GM23248 (cell line): ENCODE measurements around the gene GOLGA1. TPM values are rescaled to one million over a fixed set of nuclear protein-coding genes. Genes with fewer than 3 reads are reported as not detected.
A peak's percentile ranks its signal among the peaks of the same experiment; 100 is the strongest.

Experiments used
- DNase-seq: peaks from one replicate; pipeline ENCODE4 v3.0.0-alpha.2; 2015
- H2AFZ ChIP-seq: fragments of 200-600 bp; sonication (generic); 2 replicates; pipeline ENCODE4 v1.6.1; 2016; ENCODE audit warnings: antibody characterized with exemption
- H3F3A ChIP-seq: fragments of 200-600 bp; sonication (generic); 2 replicates; pipeline ENCODE4 v1.6.1; 2016; ENCODE audit warnings: mild to moderate bottlenecking, antibody characterized with exemption, mixed run types; ENCODE audit not compliant: insufficient read depth
- H3K27ac ChIP-seq: fragments of 200-600 bp; sonication (generic); 2 replicates; pipeline ENCODE4 v1.5.1; 2016; ENCODE audit warnings: mild to moderate bottlenecking
- H3K27me3 ChIP-seq: fragments of 200-600 bp; sonication (generic); replicated peaks from 2 replicates; pipeline ENCODE4 v1.6.1; 2016; ENCODE audit warnings: mild to moderate bottlenecking; ENCODE audit not compliant: insufficient read depth
- H3K36me3 ChIP-seq: fragments of 200-600 bp; sonication (generic); 2 replicates; pipeline ENCODE4 v1.6.1; 2016; ENCODE audit warnings: low read depth, mild to moderate bottlenecking
- H3K4me1 ChIP-seq: fragments of 200-600 bp; sonication (generic); 2 replicates; pipeline ENCODE4 v1.6.1; 2016; ENCODE audit warnings: mild to moderate bottlenecking; ENCODE audit not compliant: insufficient read depth
- H3K4me2 ChIP-seq: fragments of 200-600 bp; sonication (generic); one replicate; pipeline ENCODE4 v1.6.1; 2016; ENCODE audit warnings: mild to moderate bottlenecking; ENCODE audit not compliant: unreplicated experiment
- H3K4me3 ChIP-seq: fragments of 200-600 bp; sonication (generic); 2 replicates; pipeline ENCODE4 v1.5.1; 2016; ENCODE audit warnings: mild to moderate bottlenecking
- H3K79me2 ChIP-seq: fragments of 200-600 bp; sonication (generic); 2 replicates; pipeline ENCODE4 v1.6.1; 2016; ENCODE audit warnings: mild to moderate bottlenecking; ENCODE audit not compliant: insufficient read depth
- H3K9ac ChIP-seq: fragments of 200-600 bp; sonication (generic); 2 replicates; pipeline ENCODE4 v1.6.1; 2016; ENCODE audit warnings: mild to moderate bottlenecking
- H3K9me2 ChIP-seq: fragments of 200-600 bp; sonication (generic); 2 replicates; pipeline ENCODE4 v1.6.1; 2016; ENCODE audit warnings: mixed run types, mild to moderate bottlenecking, moderate library complexity; ENCODE audit not compliant: insufficient read depth
- H3K9me3 ChIP-seq: fragments of 200-600 bp; sonication (generic); one replicate; pipeline ENCODE4 v1.6.1; 2017; ENCODE audit warnings: low read depth
- H4K20me1 ChIP-seq: fragments of 200-600 bp; sonication (generic); 2 replicates; pipeline ENCODE4 v1.6.0; 2016; ENCODE audit not compliant: insufficient read depth
- EZH2 ChIP-seq: fragments of 200-600 bp; sonication (generic); IDR thresholded peaks from 2 replicates; pipeline ENCODE4 v1.6.1; 2018; ENCODE audit warnings: antibody characterized with exemption, mild to moderate bottlenecking; ENCODE audit not compliant: insufficient read depth, poor library complexity, severe bottlenecking
- EZH2phosphoT487 ChIP-seq: fragments of 200-600 bp; sonication (generic); IDR thresholded peaks from 2 replicates; pipeline ENCODE4 v1.6.1; 2018; ENCODE audit warnings: antibody characterized with exemption, moderate library complexity, mild to moderate bottlenecking, low read depth; ENCODE audit not compliant: insufficient read depth
- WGBS, 2 experiments: methylation state at CpG; one replicate each; pipeline ENCODE4 v1.1.6; 2015 to 2017; ENCODE audit warnings: low lambda C conversion rate in 2 of 2, low coverage in 1 of 2; ENCODE audit errors: missing lambda C conversion rate in 2 of 2; 5-methylcytosine and 5-hydroxymethylcytosine counted together
- in situ Hi-C: fragments of 300-500 bp; cut with MboI; formaldehyde crosslinking; loops from 2 replicates; pipeline ENCODE4 v1.15.0; 2020
- polyA plus RNA-seq: library from polyadenylated mRNA; unstranded; fragments of >200 nt; fragmentation: Nextera tagmentation; extraction: Ambion mirVana; gene quantifications from 2 replicates; pipeline ENCODE4 v1.2.1, GENCODE V29; 2016
- total RNA-seq: library from RNA; depleted of rRNA; stranded (reverse); fragments of >200 nt; shearing (Covaris generic); gene quantifications from 2 replicates; pipeline ENCODE4 v1.2.3, GENCODE V29; 2014

Gene GOLGA1
- total and polyA plus RNA-seq, 2 experiments from 2014 or later, result 12.4 to 15.3 TPM

GRCh38 chr9:124844291-124844690 is 96.6 kb downstream of the GOLGA1 start:
- no peak for TF ChIP-seq EZH2
- no peak for TF ChIP-seq EZH2phosphoT487
- Histone ChIP-seq H3F3A (no peaks in the 10 kb centered on the region), H3K36me3 (no peaks in the 10 kb centered on the region), H3K9me2 (no peaks in the 10 kb centered on the region), H3K4me1 (no peaks in the 10 kb centered on the region), H3K27ac (no peak overlapping the region), H3K9ac (no peak overlapping the region), H2AFZ (no peak overlapping the region), H4K20me1 (no peaks in the 10 kb centered on the region), H3K27me3 (no peaks in the 10 kb centered on the region), H3K4me2 (no peak overlapping the region), H3K79me2 (no peaks in the 10 kb centered on the region), H3K4me3 (no peak overlapping the region), H3K9me3 (no peaks in the 10 kb centered on the region)
- DNase-seq, result no peak
- in situ Hi-C loops, result no loop called here
- WGBS, 2 experiments, result 83 to 85% methylated on average over 4 of the region's 4 CpGs

- Histone ChIP-seq H3F3A (no peaks in the 10 kb centered on the region), H3K9me3 (no peaks in the 10 kb centered on the region), H3K9me2 (no peaks in the 10 kb centered on the region), H3K4me2 (no peak overlapping the region), H3K4me1 (no peaks in the 10 kb centered on the region), H4K20me1 (no peaks in the 10 kb centered on the region), H3K79me2 (no peaks in the 10 kb centered on the region), H3K27me3 (no peaks in the 10 kb centered on the region), H3K36me3 (no peaks in the 10 kb centered on the region), H3K27ac (no peak overlapping the region), H2AFZ (no peak overlapping the region), H3K9ac (no peak overlapping the region), H3K4me3 (no peak overlapping the region)
- no peak for DNase-seq
- WGBS, 2 experiments, result 72 to 75% methylated on average over 11 of the region's 11 CpGs
- in situ Hi-C loops, result no loop called here
- TF ChIP-seq EZH2phosphoT487, result no peak
- TF ChIP-seq EZH2, result no peak
These were observed 97.3 kb downstream of the GOLGA1 start for GRCh38 chr9:124843456-124844034.

DNA sequence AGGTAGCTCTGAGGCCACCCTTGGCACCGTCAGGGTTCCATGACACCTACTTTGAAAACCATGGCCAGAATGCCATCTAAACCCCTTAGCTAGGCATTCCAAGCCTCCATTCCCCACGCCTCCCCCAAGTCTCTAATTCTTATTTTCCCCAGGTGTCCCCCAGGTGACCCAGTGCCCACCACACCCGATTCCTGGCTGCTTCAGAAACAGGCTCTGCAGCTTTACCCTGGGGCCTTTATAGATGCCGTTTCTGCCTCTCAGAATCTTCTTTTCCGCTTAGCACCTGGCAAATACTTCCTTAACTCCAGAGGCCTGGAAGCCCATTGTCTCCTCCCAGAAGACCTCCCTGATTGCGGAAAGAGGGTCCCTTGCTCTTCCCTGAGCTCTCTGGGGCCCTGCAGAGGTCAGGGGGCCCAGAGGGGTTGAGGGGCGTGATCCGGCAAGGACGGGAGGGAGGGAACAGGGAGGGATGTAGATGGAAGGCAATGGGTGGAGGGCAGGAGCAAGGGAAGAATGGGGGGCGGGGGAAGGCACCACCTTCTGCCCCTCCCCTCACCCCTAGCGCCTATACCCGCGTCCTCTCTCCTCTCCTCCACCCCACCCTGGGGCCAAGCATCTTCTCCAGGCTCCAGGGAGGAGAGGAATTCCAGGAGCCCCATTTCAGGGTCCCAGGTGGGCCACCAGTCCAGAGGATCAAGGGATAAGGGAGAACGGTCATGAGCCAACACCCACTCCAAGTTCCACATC is 99.6 kb downstream of the GOLGA1 start:
- Histone ChIP-seq H3F3A (no peaks in the 10 kb centered on the region), H3K4me3 (no peak overlapping the region), H3K27me3 (no peaks in the 10 kb centered on the region), H3K4me2 (no peak overlapping the region), H4K20me1 (no peaks in the 10 kb centered on the region), H3K79me2 (no peaks in the 10 kb centered on the region), H3K9ac (no peak overlapping the region), H3K9me2 (no peaks in the 10 kb centered on the region), H3K27ac (no peak overlapping the region), H3K36me3 (no peaks in the 10 kb centered on the region), H3K4me1 (no peaks in the 10 kb centered on the region), H2AFZ (no peak overlapping the region), H3K9me3 (no peaks in the 10 kb centered on the region)
- no peak for DNase-seq
- in situ Hi-C loops, result no loop called here
- no peak for TF ChIP-seq EZH2phosphoT487
- TF ChIP-seq EZH2, result no peak
- WGBS, 2 experiments, result 77 to 85% methylated on average over 9 to 14 of the region's 14 CpGs

DNA sequence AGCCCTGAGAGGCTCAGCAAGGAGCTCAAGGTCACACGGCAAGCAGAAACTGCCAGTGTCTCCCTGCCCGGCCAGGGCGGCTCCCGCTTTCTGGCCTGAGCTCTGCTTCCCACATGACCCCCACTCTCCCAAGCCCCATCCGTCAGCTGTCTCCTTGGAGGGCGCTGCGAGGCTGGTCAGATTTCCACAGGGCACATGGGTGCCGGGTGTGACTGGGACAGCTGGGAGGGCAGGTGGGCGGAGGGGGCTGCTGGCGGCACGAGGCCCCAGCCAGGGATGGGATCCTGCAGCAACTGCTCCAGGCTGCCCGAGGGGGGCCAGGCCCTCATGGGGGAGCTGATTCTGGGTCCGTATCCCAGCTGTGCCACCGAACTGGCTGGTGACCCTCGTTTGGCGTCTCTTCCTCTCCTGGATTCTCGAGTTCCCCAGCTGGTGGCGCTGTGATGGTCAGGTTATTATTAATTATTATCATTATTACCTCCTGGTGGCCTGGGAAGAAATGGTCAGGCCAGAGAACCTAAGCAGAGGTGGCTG is 100.5 kb downstream of the GOLGA1 start:
- Histone ChIP-seq H3K9me3 (no peaks in the 10 kb centered on the region), H2AFZ (no peak overlapping the region), H4K20me1 (no peaks in the 10 kb centered on the region), H3K27me3 (no peaks in the 10 kb centered on the region), H3K4me1 (no peaks in the 10 kb centered on the region), H3K36me3 (no peaks in the 10 kb centered on the region), H3K9me2 (no peaks in the 10 kb centered on the region), H3K4me2 (no peak overlapping the region), H3K27ac (no peak overlapping the region), H3K79me2 (no peaks in the 10 kb centered on the region), H3K4me3 (no peak overlapping the region), H3K9ac (no peak overlapping the region), H3F3A (no peaks in the 10 kb centered on the region)
- 71 to 73% methylated on average over 17 to 18 of the region's 18 CpGs for WGBS, 2 experiments
- peak; percentile 43 for DNase-seq
- TF ChIP-seq EZH2, result no peak
- TF ChIP-seq EZH2phosphoT487, result no peak
- in situ Hi-C loops, result no loop called here
